D721Med (cell line): ENCODE measurements around the gene PREX1.

Source experiments
- DNase-seq: peaks from one replicate; pipeline ENCODE4 v3.0.0; 2011; ENCODE audit warnings: low spot score; ENCODE audit not compliant: insufficient read length
- FAIRE-seq: peaks from 2 replicates; lab custom pipeline; 2011; peaks lifted over from hg19 to GRCh38; lab: Jason Lieb, UNC
- TF ChIP-seq, protein P1 (sequence below): IDR thresholded peaks from 2 replicates; pipeline ENCODE4 v1.5.1; 2012; ENCODE audit warnings: mild to moderate bottlenecking, control low read depth; ENCODE audit not compliant: insufficient read depth; ENCODE audit errors: missing control alignments

Gene PREX1

GRCh38 chr20:48864254-48864653, 36.5 kb upstream of the PREX1 start:
- DNase-seq (no peak), FAIRE-seq (no peak)
- TF ChIP-seq, protein P1, sequence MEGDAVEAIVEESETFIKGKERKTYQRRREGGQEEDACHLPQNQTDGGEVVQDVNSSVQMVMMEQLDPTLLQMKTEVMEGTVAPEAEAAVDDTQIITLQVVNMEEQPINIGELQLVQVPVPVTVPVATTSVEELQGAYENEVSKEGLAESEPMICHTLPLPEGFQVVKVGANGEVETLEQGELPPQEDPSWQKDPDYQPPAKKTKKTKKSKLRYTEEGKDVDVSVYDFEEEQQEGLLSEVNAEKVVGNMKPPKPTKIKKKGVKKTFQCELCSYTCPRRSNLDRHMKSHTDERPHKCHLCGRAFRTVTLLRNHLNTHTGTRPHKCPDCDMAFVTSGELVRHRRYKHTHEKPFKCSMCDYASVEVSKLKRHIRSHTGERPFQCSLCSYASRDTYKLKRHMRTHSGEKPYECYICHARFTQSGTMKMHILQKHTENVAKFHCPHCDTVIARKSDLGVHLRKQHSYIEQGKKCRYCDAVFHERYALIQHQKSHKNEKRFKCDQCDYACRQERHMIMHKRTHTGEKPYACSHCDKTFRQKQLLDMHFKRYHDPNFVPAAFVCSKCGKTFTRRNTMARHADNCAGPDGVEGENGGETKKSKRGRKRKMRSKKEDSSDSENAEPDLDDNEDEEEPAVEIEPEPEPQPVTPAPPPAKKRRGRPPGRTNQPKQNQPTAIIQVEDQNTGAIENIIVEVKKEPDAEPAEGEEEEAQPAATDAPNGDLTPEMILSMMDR = no peak

DNA sequence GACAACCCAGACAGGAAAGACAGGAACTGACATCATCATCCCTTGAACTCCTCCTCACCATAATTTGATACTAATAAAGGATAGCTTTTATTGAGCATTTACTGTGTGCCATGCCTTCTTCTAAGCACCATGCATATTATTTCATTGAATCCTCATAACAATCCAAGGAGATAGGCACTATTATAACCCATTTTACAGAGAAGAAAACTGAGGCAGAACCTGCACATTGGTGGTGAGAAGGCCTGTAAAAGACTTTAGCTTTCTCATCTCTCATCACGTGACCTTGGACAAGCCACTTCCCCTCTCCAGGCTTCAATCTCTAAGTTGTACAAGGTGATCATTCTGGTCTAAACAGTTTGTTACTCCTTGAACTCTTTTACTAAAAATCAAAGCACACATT, 34.5 kb upstream of the PREX1 start:
- no peak for FAIRE-seq
- DNase-seq = no peak
- TF ChIP-seq, protein P1 = no peak

DNA sequence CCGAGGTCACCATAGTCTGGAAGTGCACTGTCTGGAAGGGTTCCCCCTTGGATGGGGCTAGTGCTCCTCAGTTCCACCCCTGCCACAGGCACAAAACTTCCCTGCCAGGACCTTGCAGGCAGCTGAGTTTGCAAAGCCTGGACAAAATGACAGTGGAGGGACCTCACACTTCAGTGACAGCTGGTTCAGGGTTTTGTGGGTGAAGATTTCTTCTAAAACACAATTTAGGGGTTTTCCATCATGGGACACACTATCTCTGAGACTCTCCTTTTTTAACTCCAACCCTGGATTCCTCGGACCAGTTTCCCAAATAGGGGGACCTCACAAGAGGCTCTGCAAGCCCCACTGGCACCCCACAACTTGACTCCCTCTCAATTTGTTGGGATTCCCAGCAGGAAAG, 33.6 kb upstream of the PREX1 start:
- TF ChIP-seq, protein P1 = no peak
- no peak for FAIRE-seq

DNA sequence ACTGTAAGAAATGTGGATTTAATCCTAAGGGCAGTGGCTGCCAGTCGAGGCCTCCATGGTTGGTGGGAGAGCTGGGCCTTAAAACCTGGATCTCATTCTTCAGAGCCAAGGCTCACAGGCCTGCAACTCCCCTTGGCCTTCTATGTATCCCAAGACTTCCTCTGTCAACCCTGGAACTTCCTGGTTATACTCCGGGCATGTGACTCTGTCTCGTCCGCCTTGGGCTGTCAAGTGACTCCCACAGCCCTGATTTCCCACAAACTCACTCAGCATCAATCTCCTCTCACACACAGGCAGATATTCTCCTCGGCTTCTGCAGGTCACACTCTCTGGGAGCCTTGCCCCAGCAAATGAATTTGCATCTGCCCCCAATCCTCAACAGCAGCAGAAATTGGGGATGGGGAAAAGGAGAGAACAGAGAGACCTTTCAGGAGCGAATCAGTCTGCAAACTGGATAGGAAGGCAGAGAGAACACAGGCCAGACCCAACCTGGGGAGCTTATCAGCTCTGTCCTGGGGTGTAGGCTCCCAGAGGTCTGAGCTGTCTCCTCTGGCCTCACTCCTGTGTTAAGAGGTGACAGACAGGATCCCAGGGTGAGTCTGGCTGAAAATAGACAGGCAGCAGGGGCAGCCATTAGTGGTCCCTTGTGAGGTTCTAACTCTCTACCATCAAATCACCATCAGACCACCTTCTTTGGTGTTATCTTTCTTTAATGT, 30.4 kb upstream of the PREX1 start:
- TF ChIP-seq, protein P1 = no peak
- FAIRE-seq (no peak), DNase-seq (no peak)

More for the DNA sequence above, 33.6 kb upstream of the PREX1 start:
- DNase-seq = no peak

- TF ChIP-seq, protein P1 = no peak
- DNase-seq (no peak), FAIRE-seq (no peak)
Observed at GRCh38 chr20:48856130-48856529, 28.3 kb upstream of the PREX1 start.

- TF ChIP-seq, protein P1 = no peak
- FAIRE-seq (no peak), DNase-seq (no peak)
Observed at GRCh38 chr20:48855046-48855445, 27.2 kb upstream of the PREX1 start.

GRCh38 chr20:48852609-48853008, 24.8 kb upstream of the PREX1 start:
- DNase-seq (no peak), FAIRE-seq (no peak)
- TF ChIP-seq, protein P1 = no peak
